Activated effector memory CD4-positive, alpha-beta T cell treated with Interleukin-2 at 50 U/mL for 16 hours (primary cell): ENCODE measurements around the gene KLF16.

Source experiments
- DNase-seq: peaks from one replicate; pipeline ENCODE4 v3.0.0-alpha.2; 2020

The KLF16 gene

GRCh38 chr19:1805401-1806183 is 57.8 kb downstream of the KLF16 start:
- DNase-seq = no peak

- DNase-seq = no peak
These were observed 58.5 kb downstream of the KLF16 start for GRCh38 chr19:1804858-1805257.
